Activated T-helper 17 cell treated with anti-CD3 and anti-CD28 coated beads, Interleukin-2, amount 50 U/mL, for 72 hours (primary cell): ENCODE data around the gene ERICH3. TPM values are rescaled to one million over a fixed set of nuclear protein-coding genes. Genes with fewer than 3 reads are reported as not detected.

Source experiments
- ATAC-seq: fragments of 150-1000 bp; cut with Tn5 transposase; replicated peaks from 2 replicates; pipeline ENCODE4 v1.10.0; 2021; ENCODE audit warnings: mild to moderate bottlenecking, moderate library complexity
- H3K27ac Mint-ChIP-seq: one replicate; pipeline ENCODE4 v1.8.0; 2022; ENCODE audit warnings: mixed read lengths
- H3K27me3 Mint-ChIP-seq: one replicate; pipeline ENCODE4 v1.8.0; 2022; ENCODE audit warnings: mixed read lengths
- H3K36me3 Mint-ChIP-seq: one replicate; pipeline ENCODE4 v1.8.0; 2022; ENCODE audit warnings: low read depth, mild to moderate bottlenecking, mixed read lengths
- H3K4me1 Mint-ChIP-seq: one replicate; pipeline ENCODE4 v1.8.0; 2022; ENCODE audit warnings: mixed read lengths
- H3K4me3 Mint-ChIP-seq: one replicate; pipeline ENCODE4 v1.8.0; 2022; ENCODE audit warnings: mild to moderate bottlenecking, mixed read lengths
- H3K9me3 Mint-ChIP-seq: one replicate; pipeline ENCODE4 v1.8.0; 2022; ENCODE audit warnings: mixed read lengths
- total RNA-seq, 2 donors: library from RNA; stranded (reverse); gene quantifications; one replicate each; pipeline ENCODE4 v1.2.3, GENCODE V29; 2022

Gene ERICH3
- total RNA-seq, 2 donors from 2014 or later: not detected

- H3K27ac Mint-ChIP-seq: no peak overlapping the region
- no peaks in the 10 kb centered on the region for H3K36me3 Mint-ChIP-seq
- ATAC-seq: no peak
- H3K4me3 Mint-ChIP-seq: no peak overlapping the region
- no peaks in the 10 kb centered on the region for H3K4me1 Mint-ChIP-seq
- H3K27me3 Mint-ChIP-seq: peaks cover 13% of the 10 kb centered on the region
- no peaks in the 10 kb centered on the region for H3K9me3 Mint-ChIP-seq
These were observed 32.4 kb downstream of the ERICH3 start for GRCh38 chr1:74641161-74641560.

- Mint-ChIP-seq H3K27me3 (peaks cover 11% of the 10 kb centered on the region), H3K4me3 (no peak overlapping the region), H3K9me3 (no peaks in the 10 kb centered on the region), H3K36me3 (no peaks in the 10 kb centered on the region), H3K27ac (no peak overlapping the region), H3K4me1 (no peaks in the 10 kb centered on the region)
- no peak for ATAC-seq
These were observed 36.3 kb downstream of the ERICH3 start for GRCh38 chr1:74637296-74637695.

- Mint-ChIP-seq H3K9me3 (no peaks in the 10 kb centered on the region), H3K27me3 (peaks cover 4% of the 10 kb centered on the region), H3K36me3 (no peaks in the 10 kb centered on the region), H3K4me3 (no peak overlapping the region), H3K27ac (no peak overlapping the region), H3K4me1 (no peaks in the 10 kb centered on the region)
- no peak for ATAC-seq
These were observed 44.3 kb downstream of the ERICH3 start for GRCh38 chr1:74629283-74629682.

GRCh38 chr1:74623716-74624115 lies 49.9 kb downstream of the ERICH3 start:
- H3K4me1 Mint-ChIP-seq: no peaks in the 10 kb centered on the region

GRCh38 chr1:74620242-74620641 lies 53.4 kb downstream of the ERICH3 start:
- peaks cover 4% of the 10 kb centered on the region for H3K27me3 Mint-ChIP-seq
- H3K4me1 Mint-ChIP-seq: no peaks in the 10 kb centered on the region
- ATAC-seq: no peak
- no peaks in the 10 kb centered on the region for H3K36me3 Mint-ChIP-seq
- no peak overlapping the region for H3K4me3 Mint-ChIP-seq
- no peaks in the 10 kb centered on the region for H3K9me3 Mint-ChIP-seq
- H3K27ac Mint-ChIP-seq: no peak overlapping the region

More at GRCh38 chr1:74623716-74624115, 49.9 kb downstream of the ERICH3 start:
- Mint-ChIP-seq H3K9me3 (no peaks in the 10 kb centered on the region), H3K27me3 (peaks cover 8% of the 10 kb centered on the region), H3K27ac (no peak overlapping the region), H3K4me3 (no peak overlapping the region), H3K36me3 (no peaks in the 10 kb centered on the region)
- no peak for ATAC-seq

GRCh38 chr1:74618974-74619373 lies 54.6 kb downstream of the ERICH3 start:
- ATAC-seq: no peak
- Mint-ChIP-seq H3K9me3 (no peaks in the 10 kb centered on the region), H3K27me3 (peaks cover 4% of the 10 kb centered on the region), H3K4me3 (no peak overlapping the region), H3K27ac (no peak overlapping the region), H3K36me3 (no peaks in the 10 kb centered on the region), H3K4me1 (no peaks in the 10 kb centered on the region)

GRCh38 chr1:74613894-74614293 lies 59.7 kb downstream of the ERICH3 start:
- Mint-ChIP-seq H3K27me3 (peaks cover 1% of the 10 kb centered on the region), H3K4me1 (no peaks in the 10 kb centered on the region), H3K4me3 (no peak overlapping the region), H3K9me3 (no peaks in the 10 kb centered on the region), H3K36me3 (no peaks in the 10 kb centered on the region), H3K27ac (no peak overlapping the region)
- ATAC-seq: no peak

GRCh38 chr1:74611887-74612286 lies 61.7 kb downstream of the ERICH3 start:
- H3K27ac Mint-ChIP-seq: no peak overlapping the region
- no peak for ATAC-seq
- no peaks in the 10 kb centered on the region for H3K4me1 Mint-ChIP-seq
- H3K27me3 Mint-ChIP-seq: no peaks in the 10 kb centered on the region
- no peaks in the 10 kb centered on the region for H3K9me3 Mint-ChIP-seq
- H3K36me3 Mint-ChIP-seq: no peaks in the 10 kb centered on the region
- H3K4me3 Mint-ChIP-seq: no peak overlapping the region

- Mint-ChIP-seq H3K36me3 (no peaks in the 10 kb centered on the region), H3K9me3 (no peaks in the 10 kb centered on the region), H3K27ac (no peak overlapping the region), H3K4me3 (no peak overlapping the region), H3K27me3 (no peaks in the 10 kb centered on the region), H3K4me1 (no peaks in the 10 kb centered on the region)
- ATAC-seq: no peak
These were observed 62.6 kb downstream of the ERICH3 start for GRCh38 chr1:74610961-74611360.

- Mint-ChIP-seq H3K4me1 (no peaks in the 10 kb centered on the region), H3K27ac (no peak overlapping the region), H3K27me3 (no peaks in the 10 kb centered on the region), H3K9me3 (no peaks in the 10 kb centered on the region), H3K36me3 (no peaks in the 10 kb centered on the region), H3K4me3 (no peak overlapping the region)
- ATAC-seq: no peak
These were observed 63.7 kb downstream of the ERICH3 start for GRCh38 chr1:74609810-74610371.

GRCh38 chr1:74596717-74597116 lies 76.9 kb downstream of the ERICH3 start:
- H3K27ac Mint-ChIP-seq: no peak overlapping the region

GRCh38 chr1:74593887-74594866 lies 79.4 kb downstream of the ERICH3 start:
- no peak overlapping the region for H3K27ac Mint-ChIP-seq
- H3K27me3 Mint-ChIP-seq: peaks cover 11% of the 10 kb centered on the region
- no peaks in the 10 kb centered on the region for H3K4me1 Mint-ChIP-seq
- ATAC-seq: no peak
- no peaks in the 10 kb centered on the region for H3K9me3 Mint-ChIP-seq
- no peak overlapping the region for H3K4me3 Mint-ChIP-seq
- no peaks in the 10 kb centered on the region for H3K36me3 Mint-ChIP-seq

More at GRCh38 chr1:74596717-74597116, 76.9 kb downstream of the ERICH3 start:
- Mint-ChIP-seq H3K27me3 (peaks cover 11% of the 10 kb centered on the region), H3K9me3 (no peaks in the 10 kb centered on the region), H3K4me1 (no peaks in the 10 kb centered on the region), H3K4me3 (no peak overlapping the region), H3K36me3 (no peaks in the 10 kb centered on the region)
- no peak for ATAC-seq

GRCh38 chr1:74592580-74593355 lies 80.8 kb downstream of the ERICH3 start:
- no peak overlapping the region for H3K4me3 Mint-ChIP-seq
- H3K4me1 Mint-ChIP-seq: no peaks in the 10 kb centered on the region
- H3K36me3 Mint-ChIP-seq: no peaks in the 10 kb centered on the region
- no peaks in the 10 kb centered on the region for H3K9me3 Mint-ChIP-seq
- H3K27me3 Mint-ChIP-seq: peaks cover 11% of the 10 kb centered on the region
- H3K27ac Mint-ChIP-seq: no peak overlapping the region
- no peak for ATAC-seq

GRCh38 chr1:74591949-74592348 lies 81.6 kb downstream of the ERICH3 start:
- no peak for ATAC-seq
- Mint-ChIP-seq H3K4me1 (no peaks in the 10 kb centered on the region), H3K9me3 (no peaks in the 10 kb centered on the region), H3K36me3 (no peaks in the 10 kb centered on the region), H3K4me3 (no peak overlapping the region), H3K27ac (no peak overlapping the region), H3K27me3 (peaks cover 11% of the 10 kb centered on the region)
